ENCODE measurements around the gene LPIN3.

The LPIN3 gene

GRCh38 chr20:41349266-41349665 is 8.6 kb downstream of the LPIN3 start:
- TF ChIP-seq, protein P1, sequence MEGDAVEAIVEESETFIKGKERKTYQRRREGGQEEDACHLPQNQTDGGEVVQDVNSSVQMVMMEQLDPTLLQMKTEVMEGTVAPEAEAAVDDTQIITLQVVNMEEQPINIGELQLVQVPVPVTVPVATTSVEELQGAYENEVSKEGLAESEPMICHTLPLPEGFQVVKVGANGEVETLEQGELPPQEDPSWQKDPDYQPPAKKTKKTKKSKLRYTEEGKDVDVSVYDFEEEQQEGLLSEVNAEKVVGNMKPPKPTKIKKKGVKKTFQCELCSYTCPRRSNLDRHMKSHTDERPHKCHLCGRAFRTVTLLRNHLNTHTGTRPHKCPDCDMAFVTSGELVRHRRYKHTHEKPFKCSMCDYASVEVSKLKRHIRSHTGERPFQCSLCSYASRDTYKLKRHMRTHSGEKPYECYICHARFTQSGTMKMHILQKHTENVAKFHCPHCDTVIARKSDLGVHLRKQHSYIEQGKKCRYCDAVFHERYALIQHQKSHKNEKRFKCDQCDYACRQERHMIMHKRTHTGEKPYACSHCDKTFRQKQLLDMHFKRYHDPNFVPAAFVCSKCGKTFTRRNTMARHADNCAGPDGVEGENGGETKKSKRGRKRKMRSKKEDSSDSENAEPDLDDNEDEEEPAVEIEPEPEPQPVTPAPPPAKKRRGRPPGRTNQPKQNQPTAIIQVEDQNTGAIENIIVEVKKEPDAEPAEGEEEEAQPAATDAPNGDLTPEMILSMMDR (IDR thresholded peaks at IDR 0.05; ENCODE audit: insufficient read depth, low read length, poor library complexity, severe bottlenecking): no peak
- no peak for DNase-seq (ENCODE audit: extremely low read depth, insufficient read length)
- no peaks in the 10 kb centered on the region for H3K36me3 ChIP-seq (ENCODE audit: control insufficient read depth, insufficient read depth, low read length)
- no peaks in the 10 kb centered on the region for H3K27me3 ChIP-seq (replicated peaks; ENCODE audit: control insufficient read depth, insufficient read depth, low read length)
- no peak overlapping the region for H3K4me3 ChIP-seq (replicated peaks; ENCODE audit: low read depth, low read length)

DNA sequence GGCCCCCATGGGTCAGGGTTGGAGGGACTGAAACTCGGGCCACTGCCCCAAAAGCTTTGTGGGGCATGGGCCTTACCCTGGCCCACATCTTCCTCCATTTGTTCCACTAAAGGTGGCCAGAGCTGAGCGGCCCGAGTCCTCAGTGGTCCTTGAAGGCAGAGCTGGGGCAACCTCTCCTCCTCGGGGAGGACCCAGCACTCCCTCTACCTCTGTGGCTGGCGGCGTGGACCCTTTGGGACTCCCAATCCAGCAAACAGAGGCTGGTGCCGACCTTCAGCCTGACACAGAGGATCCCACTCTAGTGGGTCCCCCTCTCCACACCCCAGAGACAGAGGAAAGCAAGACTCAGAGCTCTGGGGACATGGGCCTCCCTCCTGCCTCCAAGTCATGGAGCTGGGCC is 9.3 kb downstream of the LPIN3 start:
- TF ChIP-seq, protein P1 (IDR thresholded peaks at IDR 0.05; ENCODE audit: insufficient read depth, low read length, poor library complexity, severe bottlenecking): no peak
- Histone ChIP-seq H3K36me3 (ENCODE audit: control insufficient read depth, insufficient read depth, low read length) (no peaks in the 10 kb centered on the region), H3K4me3 (replicated peaks; ENCODE audit: low read depth, low read length) (no peak overlapping the region), H3K27me3 (replicated peaks; ENCODE audit: control insufficient read depth, insufficient read depth, low read length) (no peaks in the 10 kb centered on the region)
- no peak for DNase-seq (ENCODE audit: extremely low read depth, insufficient read length)

- Histone ChIP-seq H3K36me3 (ENCODE audit: control insufficient read depth, insufficient read depth, low read length) (no peaks in the 10 kb centered on the region), H3K27me3 (replicated peaks; ENCODE audit: control insufficient read depth, insufficient read depth, low read length) (no peaks in the 10 kb centered on the region), H3K4me3 (replicated peaks; ENCODE audit: low read depth, low read length) (no peak overlapping the region)
- no peak for DNase-seq (ENCODE audit: extremely low read depth, insufficient read length)
- TF ChIP-seq, protein P1 (IDR thresholded peaks at IDR 0.05; ENCODE audit: insufficient read depth, low read length, poor library complexity, severe bottlenecking): no peak
Measured at GRCh38 chr20:41350408-41350962, 9.9 kb downstream of the LPIN3 start.

GRCh38 chr20:41352106-41352505 is 11.5 kb downstream of the LPIN3 start:
- Histone ChIP-seq H3K4me3 (replicated peaks; ENCODE audit: low read depth, low read length) (no peak overlapping the region), H3K36me3 (ENCODE audit: control insufficient read depth, insufficient read depth, low read length) (no peaks in the 10 kb centered on the region), H3K27me3 (replicated peaks; ENCODE audit: control insufficient read depth, insufficient read depth, low read length) (no peaks in the 10 kb centered on the region)
- TF ChIP-seq, protein P1 (IDR thresholded peaks at IDR 0.05; ENCODE audit: insufficient read depth, low read length, poor library complexity, severe bottlenecking): no peak
- DNase-seq (ENCODE audit: extremely low read depth, insufficient read length): no peak

GRCh38 chr20:41352666-41353065 is 12.0 kb downstream of the LPIN3 start:
- TF ChIP-seq, protein P1 (IDR thresholded peaks at IDR 0.05; ENCODE audit: insufficient read depth, low read length, poor library complexity, severe bottlenecking): no peak
- no peak for DNase-seq (ENCODE audit: extremely low read depth, insufficient read length)
- H3K4me3 ChIP-seq (replicated peaks; ENCODE audit: low read depth, low read length): no peak overlapping the region

DNA sequence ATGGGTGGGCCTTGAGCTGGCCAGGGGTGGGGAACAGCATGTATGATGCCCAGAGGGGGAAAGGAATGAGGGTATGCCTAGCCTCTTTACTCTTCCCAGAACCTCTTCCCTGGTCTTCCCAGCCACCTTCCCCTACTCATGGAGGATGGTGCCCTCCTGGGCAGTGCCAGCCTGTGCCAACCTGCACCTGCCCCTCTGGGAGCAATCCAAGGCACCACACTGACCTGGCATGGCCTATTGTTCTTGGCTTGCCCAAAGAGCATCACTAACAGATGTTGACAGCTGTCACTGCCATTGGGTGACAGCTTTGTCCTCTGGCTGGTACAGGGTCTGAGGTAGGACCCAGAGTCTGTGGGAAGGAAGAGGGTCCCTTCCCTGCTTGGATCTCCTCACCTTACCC is 12.9 kb downstream of the LPIN3 start:
- TF ChIP-seq, protein P1 (IDR thresholded peaks at IDR 0.05; ENCODE audit: insufficient read depth, low read length, poor library complexity, severe bottlenecking): no peak
- no peak for DNase-seq (ENCODE audit: extremely low read depth, insufficient read length)
- Histone ChIP-seq H3K4me3 (replicated peaks; ENCODE audit: low read depth, low read length) (no peak overlapping the region), H3K36me3 (ENCODE audit: control insufficient read depth, insufficient read depth, low read length) (no peaks in the 10 kb centered on the region), H3K27me3 (replicated peaks; ENCODE audit: control insufficient read depth, insufficient read depth, low read length) (no peaks in the 10 kb centered on the region)

More at GRCh38 chr20:41352666-41353065, 12.0 kb downstream of the LPIN3 start:
- Histone ChIP-seq H3K27me3 (replicated peaks; ENCODE audit: control insufficient read depth, insufficient read depth, low read length) (no peaks in the 10 kb centered on the region), H3K36me3 (ENCODE audit: control insufficient read depth, insufficient read depth, low read length) (no peaks in the 10 kb centered on the region)

Measured in GM06990 (cell line).